Lung microvascular endothelial cell (primary cell): Measurements from ENCODE around the gene TRIM27. TPM values are rescaled to one million over a fixed set of nuclear protein-coding genes. Genes with fewer than 3 reads are reported as not detected.
"Not testable (repeated sequence)": the region's sequence is repeated elsewhere in the genome, so short reads cannot be mapped to it uniquely, and the experiment has no call there.

ENCODE experiments used
- DNase-seq, 2 donors: peaks; one replicate each; pipeline versions ENCODE4 v3.0.0 to v3.0.0-alpha.2; 2010; ENCODE audit warnings: low read depth in 2 of 2
- total RNA-seq: library from RNA; depleted of rRNA; stranded (reverse); fragments of >200 nt; gene quantifications from 2 replicates; pipeline ENCODE4 v1.2.1, GENCODE V29; 2014

The TRIM27 gene
- total RNA-seq, 1 donor from 2014 or later, result 58.5 TPM

DNA sequence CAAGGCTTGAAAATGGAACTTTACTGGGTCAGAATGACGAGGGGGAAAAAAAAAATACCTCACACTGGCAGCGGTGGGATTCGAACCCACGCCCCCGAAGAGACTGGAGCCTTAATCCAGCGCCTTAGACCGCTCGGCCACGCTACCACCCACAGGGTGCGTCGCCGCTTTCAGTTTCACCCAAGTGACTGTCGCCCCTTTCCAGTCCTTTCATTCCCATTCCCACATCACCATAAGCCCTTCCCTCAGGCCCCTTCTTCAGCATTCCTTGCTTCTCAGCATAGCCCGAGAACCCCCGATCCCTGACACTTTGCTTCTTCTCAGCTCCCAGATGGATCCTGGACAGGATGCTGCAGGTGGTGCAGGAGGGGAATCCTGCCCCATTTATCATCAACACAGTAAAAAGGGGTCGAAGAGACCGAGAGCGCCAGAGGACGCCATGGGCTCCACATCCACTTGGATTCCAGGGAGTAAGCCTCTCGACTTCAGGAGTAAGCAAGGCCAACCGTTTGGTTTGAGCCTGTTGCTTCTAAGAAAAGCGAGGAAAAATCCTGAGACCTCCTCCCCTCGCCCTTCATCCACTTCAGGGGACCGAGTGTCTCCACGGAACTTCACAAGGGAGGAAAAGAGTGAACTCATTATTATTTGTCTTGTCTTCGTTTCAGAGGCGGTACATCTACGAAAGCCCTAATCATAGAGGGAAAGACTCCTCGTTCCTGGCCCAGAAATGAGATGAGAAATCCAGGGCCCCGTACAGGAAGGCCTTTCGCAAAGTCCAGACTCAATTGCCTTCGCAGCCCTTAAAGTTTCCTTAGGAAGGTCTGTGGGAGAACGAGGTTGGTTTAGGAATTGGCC lies 20.0 kb upstream of the TRIM27 start:
- DNase-seq, result peak; percentile 77 to 80

DNA sequence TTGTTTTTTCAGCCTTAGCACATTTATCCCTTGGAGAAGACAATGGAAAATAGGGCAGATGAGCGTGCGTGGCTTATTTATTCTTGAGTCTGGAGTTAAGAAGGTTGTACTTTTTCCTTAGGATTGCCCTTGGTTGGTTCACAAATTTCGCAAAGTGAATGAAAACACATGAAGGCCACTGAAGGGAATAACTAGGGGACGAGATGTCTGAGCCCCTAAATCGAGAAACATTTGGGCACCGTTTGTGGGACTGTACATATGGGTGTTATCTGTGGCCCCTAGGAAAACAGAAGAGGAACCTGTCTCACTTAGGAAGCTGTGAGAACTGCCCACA lies 19.4 kb upstream of the TRIM27 start:
- no peak for DNase-seq

DNA sequence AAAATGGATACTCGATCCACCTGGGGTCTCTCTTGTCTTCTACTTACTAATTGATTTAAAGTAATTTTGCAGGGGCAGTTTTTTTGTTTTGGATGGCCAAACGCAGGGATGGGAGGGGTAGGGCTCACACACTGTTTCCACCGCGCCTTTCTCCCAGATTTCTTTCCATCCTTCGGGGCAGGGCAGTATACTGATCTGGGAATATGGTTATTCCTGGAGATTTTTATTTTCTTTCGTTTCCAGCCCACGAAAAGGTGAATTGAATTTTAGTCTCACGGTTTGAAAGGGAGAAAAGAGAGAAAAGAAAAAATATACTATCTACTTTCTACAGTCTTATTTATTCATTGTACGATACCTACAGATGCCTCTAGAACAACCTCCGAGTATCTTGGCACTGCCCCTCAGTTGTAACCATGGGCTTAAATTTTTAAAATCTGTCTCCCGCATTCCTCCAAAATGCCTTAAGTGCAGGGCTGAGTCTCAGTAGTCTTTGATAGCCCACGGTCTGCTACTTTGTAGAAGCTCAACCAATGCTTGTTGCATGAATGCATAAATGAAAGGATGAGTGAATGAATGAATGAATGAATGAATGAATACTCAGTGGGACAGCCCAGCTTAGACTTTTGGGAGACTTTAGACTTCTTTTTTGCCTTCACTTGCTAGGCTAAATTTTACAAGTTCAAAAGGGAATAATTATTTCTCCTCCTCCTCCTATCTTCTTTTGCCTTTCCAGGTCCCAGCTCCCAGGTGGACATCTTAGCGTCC lies 18.1 kb upstream of the TRIM27 start:
- no peak for DNase-seq

DNA sequence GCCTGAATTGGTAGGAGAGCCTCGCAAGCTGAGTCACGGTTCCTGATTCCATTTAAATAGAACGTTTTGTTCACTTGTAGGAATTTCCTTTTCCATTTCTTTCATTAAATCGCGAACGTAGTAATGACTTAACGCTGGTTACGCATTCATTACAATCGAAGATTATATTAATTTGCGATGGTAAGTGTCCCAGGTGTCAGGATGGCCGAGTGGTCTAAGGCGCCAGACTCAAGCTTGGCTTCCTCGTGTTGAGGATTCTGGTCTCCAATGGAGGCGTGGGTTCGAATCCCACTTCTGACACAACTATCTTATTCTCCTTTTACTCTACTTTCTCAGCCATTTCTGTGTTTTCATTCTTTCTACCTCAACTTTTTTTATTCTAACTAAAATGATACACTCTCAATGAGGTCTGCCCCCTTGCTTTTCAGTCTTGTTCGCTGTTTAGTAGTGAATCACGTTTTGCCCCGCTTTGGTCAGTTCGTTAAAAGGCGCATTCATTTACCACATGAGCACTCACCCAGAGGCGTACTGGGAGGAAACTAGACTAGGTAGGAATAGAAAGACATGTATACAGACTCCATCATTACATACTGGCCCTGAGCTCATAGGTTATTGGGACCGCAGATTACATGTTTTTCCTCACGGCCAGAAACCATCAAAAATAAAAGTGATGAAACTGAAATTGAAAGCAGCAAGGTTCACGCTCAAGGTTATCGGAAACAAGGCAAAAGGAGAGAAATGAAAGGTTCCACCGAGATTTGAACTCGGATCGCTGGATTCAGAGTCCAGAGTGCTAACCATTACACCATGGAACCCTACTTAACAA lies 17.3 kb upstream of the TRIM27 start:
- peak; percentile 87 to 91 for DNase-seq

DNA sequence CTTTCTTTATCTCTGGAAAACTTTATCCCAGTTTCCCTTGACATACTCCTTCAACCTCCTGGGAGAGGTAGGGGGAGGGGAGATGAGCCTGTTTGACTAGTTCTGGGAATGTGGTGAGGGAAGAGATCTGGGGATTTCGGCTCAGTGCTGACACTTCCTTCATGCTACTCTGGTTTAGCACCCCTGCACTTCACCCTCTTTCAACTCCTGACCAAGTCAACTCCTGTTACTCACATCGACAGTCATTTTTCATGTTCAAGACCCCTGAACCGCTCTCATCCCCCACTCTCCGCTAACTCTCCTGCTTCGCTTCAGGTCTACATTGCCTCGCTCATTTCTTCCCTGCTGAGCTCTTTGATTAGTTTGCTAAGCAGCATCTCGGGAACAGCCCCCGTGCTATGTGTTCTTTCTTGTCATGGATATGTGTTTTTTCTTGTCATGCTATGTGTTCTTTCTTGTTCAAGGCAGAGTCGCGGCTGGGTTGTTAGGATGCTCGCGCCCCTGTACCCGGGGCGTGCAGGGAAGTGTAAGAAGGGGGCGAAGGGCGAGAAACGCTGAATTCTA lies 16.6 kb upstream of the TRIM27 start:
- DNase-seq, result no peak

DNA sequence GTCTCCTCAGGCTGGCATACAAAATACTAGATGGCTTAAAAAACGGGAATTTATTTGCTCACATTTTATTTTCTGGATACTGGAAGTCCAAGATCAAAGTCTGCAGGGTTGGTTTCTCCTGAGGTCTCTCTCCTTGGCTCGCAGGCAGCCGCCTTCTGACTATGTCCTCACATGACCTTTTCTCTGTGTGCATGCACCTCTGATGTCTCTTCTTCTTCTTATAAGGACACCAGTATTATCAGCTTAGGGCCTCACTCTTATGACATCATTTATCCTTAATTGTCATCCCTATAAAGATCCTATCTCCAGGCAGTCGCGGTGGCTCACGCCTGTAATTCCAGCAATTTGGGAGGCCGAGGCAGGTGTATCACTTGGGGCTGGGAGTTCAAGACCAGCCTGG lies 9.3 kb upstream of the TRIM27 start:
- DNase-seq, result no peak

DNA sequence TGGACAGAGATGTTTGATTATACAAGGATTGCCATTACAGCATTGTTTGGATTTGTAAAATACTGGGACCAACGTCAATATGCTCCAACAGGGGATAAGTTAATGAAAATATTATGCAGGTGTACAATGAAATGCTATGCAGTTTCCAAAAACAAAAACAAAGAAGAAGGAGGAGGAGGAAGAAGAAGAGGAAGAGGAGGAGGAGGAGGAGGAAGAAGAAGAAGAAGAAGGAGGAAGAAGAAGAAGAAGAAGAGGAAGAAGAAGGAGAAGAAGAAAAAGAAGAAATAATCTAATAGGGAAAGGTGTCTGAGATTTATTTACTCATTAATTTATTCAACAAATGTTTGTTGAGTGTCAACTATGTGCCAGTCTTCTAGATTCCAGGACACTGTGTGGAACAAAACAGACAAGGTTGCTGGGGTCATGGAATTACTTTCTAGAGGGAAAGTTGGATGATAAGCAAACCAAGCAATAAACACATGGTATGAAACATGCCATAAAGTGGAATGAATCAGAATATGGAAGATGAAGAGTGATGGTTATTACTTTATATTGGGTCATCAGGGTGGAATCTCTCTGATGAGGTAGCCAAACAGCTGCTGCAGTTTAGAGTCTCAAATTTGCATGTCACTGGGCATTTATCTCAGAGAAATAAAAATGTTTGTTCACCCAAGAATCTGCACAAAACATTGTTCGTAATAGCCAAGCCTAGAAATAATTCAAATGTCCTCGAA lies 6.3 kb upstream of the TRIM27 start:
- DNase-seq, result no peak

DNA sequence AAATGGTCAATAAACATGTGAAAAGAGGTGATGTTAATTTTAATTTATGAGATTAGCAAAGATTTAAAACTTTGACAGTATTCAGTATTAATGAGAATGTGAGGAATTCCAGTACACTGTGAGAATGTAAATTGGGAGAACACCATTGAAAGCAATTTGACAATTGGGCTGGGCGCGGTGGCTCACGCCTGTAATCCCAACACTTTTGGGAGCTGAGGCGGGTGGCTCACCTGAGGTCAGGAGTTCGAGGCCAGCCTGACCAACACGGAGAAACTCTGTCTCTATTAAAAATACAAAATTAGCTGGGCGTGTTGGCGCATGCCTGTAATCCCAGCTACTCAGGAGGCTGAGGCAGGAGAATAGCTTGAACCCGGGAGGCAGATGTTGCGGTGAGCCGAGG lies 5.6 kb upstream of the TRIM27 start:
- not testable (repeated sequence) for DNase-seq

DNA sequence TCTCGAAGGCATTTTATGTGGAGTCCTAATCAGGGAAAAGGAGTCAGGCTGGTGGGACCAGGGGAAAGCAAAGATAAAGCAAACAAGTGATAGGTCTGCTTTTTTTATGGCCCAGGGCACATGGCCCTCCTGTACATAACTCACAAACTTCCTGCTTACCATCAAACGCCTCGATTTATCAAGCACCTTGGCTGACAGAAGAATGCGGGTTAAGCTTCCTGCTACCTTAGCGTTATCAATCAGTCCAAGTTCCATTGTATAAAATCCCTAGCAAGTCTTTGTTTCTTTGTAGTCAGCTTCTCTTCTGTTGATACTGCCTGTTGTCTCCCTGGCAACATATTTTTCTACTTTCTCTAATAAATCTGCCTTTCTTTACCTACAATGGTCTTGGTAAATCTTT lies 4.1 kb upstream of the TRIM27 start:
- DNase-seq, result no peak

DNA sequence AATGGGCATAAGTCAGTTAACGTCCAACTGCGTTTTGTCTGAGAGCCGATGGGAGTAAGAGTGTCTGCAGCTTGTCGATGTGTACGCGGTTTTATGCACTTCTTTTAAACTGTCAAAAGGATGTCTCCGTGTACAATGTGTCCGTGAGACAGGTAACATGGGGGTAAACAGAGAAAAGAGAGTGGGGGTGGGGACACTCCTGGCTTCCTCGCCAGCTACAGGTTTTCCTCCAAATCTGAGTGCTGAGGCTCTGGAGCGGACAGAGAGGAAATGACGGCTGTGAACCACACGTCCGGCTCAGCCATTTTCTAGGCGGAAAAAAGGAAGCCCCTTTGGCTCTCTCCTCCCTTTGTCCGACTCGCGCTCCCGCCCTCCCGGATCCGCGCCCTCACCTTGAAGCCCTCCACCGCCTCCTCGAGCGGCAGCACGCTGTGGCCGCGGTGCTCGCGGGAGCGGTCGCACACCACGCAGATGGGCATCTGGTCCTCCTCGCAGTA lies 916 bp downstream of the TRIM27 start:
- peak; percentile 70 to 84 for DNase-seq

DNA sequence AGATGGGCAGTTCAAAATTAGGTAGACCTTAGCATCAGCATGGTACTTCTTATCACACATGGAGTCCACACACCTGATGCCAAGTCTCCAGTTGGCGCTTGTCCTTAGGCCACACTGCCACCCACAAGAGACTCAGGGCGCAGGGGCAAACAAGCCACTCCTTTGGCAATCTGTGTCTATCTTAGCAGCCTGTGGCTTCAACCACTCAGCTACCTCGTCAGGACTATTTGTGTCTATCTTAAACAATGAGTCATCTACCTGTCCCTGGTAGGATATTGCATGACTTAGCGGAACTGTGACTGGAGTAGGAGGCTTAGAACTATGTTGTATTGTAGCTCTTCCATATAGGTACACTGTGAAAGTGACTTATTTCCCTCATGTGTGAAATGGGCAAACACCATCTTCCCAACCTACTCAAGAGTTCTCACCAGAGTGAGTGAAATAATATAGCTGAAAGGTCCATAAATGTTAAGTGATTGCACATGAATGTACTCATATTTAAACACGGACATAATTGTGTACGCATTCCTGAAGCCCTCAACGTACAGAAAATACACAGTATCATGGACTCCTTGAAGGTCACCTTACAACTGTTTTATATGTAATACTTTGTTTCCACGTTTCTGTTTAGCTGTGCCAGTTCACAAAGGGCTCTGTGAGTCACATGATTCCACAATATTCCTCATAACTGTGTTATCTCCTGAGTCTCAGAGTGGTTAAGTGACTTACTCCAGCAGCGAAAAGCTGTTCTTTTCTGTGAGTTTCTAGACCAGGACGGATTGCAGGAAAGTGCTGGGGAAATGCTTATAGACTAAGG lies 1.6 kb downstream of the TRIM27 start:
- DNase-seq, result peak; percentile 53 to 57

DNA sequence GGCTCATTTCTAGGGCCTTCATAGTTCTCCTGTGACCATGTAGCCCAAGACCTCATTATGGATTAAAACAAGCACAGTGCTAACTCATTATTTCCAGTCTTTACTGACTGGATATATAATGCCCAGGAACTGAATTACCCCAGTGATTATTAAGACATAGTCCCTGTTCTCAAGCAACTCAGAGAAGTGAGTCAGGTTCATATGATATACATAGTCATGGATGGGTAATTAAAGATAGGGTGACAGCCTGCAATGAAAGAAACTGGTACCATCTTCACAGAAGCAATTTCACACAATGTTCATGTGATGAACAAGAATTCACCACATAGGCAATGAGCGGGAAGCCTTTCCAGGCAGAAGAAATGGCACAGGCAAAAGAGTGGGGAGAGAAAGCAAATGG lies 3.5 kb downstream of the TRIM27 start:
- no peak for DNase-seq

DNA sequence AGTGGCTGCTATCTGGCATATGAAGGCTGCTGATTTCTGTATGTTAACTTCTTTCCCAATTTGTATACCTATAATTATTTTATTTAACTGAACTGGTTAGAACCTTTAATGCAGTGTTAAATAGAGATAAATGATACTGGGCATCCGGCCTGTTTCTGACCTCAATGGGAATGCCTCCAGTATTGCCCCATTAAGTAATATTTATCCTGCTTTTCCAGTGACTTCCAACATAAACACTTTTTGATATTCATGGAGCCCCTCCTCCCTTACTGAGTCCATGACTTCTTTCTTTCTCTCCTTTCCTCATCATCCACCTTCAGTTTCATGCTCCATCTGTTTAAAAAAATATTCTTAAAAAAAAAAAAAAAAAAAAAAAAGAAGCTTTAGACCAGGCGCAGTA lies 8.8 kb downstream of the TRIM27 start:
- peak in 1 of 2 donors; percentile 30 for DNase-seq

DNA sequence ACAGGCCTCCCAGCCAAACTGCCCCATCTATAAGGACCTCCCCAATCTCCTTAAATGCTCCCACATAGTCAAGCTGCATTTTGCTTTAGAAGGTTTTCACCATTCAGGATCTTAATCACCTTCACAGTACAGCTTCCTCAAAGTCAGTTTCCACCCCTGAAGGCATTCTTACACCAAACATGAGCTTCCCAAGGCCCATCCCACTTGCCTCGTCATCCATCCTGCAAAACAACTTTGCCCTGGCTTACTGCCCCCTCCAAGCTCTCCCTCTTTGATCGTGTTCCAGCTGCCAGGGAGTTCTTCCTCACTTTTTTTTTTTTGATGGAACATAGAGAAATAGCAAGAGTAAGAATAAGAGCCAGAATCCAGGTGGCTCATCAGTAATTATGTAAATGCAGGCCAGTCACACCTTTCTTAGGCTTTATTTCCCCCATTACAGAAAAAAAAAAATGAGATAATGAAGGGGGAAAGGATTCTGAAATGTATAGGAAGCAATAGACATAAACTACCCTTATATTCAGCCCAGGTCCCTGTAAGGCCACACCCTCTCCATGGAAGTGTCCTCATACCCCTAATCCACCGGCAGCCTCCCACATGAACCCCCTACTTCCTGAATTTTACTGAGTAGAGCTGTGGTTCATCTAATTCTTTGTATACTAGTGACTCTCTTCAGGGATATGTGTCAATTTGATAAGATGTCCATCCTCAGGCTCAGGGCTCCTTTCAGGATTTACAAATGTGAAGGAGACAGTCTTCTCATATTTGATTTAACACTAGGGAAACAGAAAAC lies 12.7 kb downstream of the TRIM27 start:
- DNase-seq, result peak; percentile 86 to 92

DNA sequence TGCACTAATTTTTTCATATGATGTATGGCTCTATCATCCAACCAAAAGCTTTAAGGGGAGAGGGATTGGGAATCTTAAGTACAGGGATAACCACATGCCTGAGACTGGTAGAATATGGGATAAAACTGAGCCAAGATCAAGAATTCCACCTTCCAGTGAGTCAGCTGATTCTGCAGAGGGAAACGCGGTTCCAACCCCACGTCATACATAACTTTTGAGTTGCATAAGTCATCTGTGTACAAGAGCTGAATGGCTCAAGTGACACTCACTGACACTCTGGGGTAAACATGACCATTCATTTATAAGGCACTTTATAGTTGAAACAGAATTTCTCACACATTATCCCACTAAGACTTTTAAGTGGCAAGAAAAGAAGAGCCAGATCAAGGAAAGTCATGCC lies 16.4 kb downstream of the TRIM27 start:
- peak in 1 of 2 donors; percentile 76 for DNase-seq

DNA sequence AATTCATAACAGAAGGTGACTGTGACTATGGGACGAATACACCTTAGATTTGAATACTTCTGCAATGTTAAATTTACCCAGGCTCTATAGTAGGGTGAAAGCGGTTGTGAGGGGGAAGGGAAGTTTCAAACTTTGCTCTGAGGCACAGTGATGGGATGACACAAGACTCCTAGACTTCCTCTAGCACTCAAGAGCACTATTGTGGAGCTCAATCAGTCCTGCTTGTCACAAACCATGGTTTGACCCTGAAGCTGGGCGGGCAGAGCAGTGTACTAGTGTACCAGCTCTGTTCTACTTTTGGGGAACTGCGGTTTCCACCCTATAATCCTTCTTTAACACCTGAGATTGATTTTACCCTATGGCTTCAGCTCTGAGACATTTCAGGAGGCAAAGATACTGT lies 17.1 kb downstream of the TRIM27 start:
- DNase-seq, result no peak

DNA sequence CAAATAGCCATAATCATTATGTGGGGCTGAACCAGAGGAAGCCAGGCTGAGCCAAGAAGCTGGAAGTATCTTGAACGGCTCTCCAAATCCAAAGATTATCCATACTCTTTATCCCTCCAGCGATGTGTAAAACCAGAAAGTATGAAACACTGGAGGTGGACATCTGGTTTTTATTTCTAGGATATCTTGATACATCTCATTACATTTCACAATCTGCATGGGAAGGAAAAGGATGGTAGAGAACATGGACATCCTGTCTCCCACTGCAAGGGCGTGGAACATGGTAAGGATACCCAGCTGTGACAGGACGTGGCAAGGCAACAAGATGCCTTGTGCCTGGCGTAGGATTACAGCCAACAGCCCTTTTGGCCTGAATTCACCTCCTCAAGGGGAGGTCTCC lies 20.1 kb downstream of the TRIM27 start:
- DNase-seq, result no peak

DNA sequence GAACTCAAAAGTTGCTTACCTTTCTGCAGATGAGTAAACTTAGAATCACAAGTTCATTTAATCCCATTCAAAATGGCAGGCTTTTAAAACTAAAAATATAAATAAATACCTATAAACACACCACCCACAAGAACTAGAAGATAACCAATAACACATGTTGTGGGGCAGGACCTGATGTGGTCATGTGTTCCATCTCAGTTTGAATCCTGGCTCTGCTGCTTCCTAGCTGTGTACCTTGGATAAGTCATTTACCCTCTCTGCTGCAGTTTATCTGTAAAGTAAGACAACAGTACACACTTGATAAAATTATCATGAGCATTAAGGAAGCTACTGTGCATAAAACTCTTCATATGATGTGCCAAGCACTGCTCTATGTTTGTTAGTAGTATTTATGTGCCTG lies 22.0 kb downstream of the TRIM27 start:
- DNase-seq, result no peak

DNA sequence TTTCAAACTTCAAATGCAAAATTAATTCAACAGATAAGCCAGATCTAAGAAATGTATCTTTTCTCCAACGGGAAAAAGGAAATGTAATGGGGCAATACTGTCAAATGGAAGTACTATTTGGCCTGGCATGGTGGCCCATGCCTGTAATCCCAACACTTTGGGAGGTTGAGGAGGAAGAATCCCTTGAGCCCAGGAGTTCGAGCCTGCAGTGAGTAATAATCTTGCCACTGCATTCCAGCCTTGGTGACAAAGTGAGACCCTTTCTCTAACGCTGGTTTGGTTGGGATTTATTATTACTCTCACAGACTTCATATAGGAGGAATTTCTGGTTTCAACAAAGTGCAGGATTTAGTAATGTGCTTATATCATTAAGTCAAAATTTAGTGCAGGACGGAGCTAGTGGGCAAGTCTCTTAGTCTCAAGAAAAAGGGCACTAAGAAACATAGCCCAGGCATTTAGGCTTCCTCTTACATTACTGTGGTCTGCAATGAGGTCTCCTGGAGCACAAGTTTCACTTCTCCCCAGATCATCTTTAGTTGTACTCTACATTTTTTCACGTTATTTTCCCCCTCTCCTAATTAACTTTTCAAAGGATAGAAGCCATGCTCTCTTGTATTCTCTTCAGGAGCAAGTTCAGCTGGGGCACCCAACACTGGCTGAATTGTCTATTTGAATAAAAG lies 23.1 kb downstream of the TRIM27 start:
- no peak for DNase-seq
